Measurements from ENCODE around the gene KRT17.
"Not testable (repeated sequence)": the region's sequence is repeated elsewhere in the genome, so short reads cannot be mapped to it uniquely, and the experiment has no call there.

DNA sequence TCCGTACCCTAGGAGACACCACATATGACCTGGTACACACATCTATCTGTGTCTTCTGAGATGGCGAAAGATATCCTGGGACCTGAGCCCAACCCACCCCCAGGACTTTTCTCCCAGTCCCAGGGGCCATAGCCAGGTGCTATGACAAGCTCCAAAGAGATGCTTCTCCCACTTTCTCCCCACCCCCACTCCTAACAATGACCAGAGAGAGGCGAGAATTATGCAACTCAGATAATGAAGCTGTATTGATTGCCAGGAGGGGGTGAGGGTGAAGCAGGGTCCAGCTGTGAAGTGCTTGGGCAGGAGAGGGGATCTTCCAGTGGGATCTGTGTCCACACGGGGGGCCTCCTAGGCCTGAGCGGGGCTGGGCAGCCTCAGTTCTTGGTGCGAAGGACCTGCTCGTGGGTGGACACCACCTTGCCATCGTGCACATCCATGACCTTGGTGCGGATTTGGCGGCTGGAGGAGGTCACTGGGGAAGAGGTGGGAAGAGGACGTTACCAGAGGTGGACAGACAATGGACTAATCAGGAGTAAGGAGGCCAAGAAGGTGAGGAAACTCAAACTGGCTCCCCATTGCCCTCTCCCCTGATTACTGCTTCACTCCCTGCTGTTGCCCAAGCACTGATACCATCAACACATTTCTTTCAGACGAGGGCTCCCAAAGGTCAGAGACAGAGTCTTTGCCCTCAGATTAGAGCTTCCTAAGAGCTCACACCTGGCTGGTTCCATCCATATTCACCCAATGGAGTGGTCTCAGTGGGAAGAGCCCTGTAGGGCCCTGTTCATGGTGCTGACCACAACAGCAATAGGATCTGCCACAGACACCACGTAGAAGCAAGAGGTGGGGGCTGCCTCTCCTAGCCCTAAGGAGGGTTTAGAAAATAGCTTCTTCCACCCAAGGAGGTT is 42.1 kb downstream of the KRT17 start:
- not testable (repeated sequence) for TF ChIP-seq EZH2, CTCF, EZH2phosphoT487 (IDR thresholded peaks at IDR 0.05)

Data from neural progenitor cell (in vitro differentiated cells).